OCI-LY1 (cell line): ENCODE data around the gene GIT2.
A peak's percentile ranks its signal among the peaks of the same experiment; 100 is the strongest.

Experiments used
- H2AFZ ChIP-seq: fragments of 200-600 bp; sonication (generic), shearing (Covaris generic); 2 replicates; pipeline ENCODE4 v1.6.0; 2014; ENCODE audit warnings: antibody characterized with exemption, mild to moderate bottlenecking, low read length
- H3F3A ChIP-seq: fragments of 200-600 bp; sonication (generic), shearing (Covaris generic); 2 replicates; pipeline ENCODE4 v1.6.0; 2014; ENCODE audit warnings: mild to moderate bottlenecking, antibody characterized with exemption, low read length, moderate library complexity; ENCODE audit not compliant: insufficient read depth
- H3K27ac ChIP-seq: fragments of 200-600 bp; sonication (generic); 2 replicates; pipeline ENCODE4 v1.5.1; 2014; ENCODE audit warnings: low read length, mixed run types, mild to moderate bottlenecking, low read depth; ENCODE audit not compliant: poor library complexity, severe bottlenecking
- H3K27me3 ChIP-seq: fragments of 200-600 bp; sonication (generic); 2 replicates; pipeline ENCODE4 v1.6.0; 2014; ENCODE audit warnings: antibody characterized with exemption, mild to moderate bottlenecking, low read length, moderate library complexity; ENCODE audit not compliant: insufficient read depth
- H3K36me3 ChIP-seq: fragments of 200-600 bp; sonication (generic); 2 replicates; pipeline ENCODE4 v1.6.1; 2014; ENCODE audit warnings: mild to moderate bottlenecking, antibody characterized with exemption, low read length, moderate library complexity, mixed read lengths; ENCODE audit not compliant: insufficient read depth
- H3K4me1 ChIP-seq: fragments of 200-600 bp; sonication (generic); 2 replicates; pipeline ENCODE4 v1.5.1; 2014; ENCODE audit warnings: mild to moderate bottlenecking, low read length, moderate library complexity; ENCODE audit not compliant: insufficient read depth, severe bottlenecking
- H3K4me2 ChIP-seq: fragments of 200-600 bp; sonication (generic), shearing (Covaris generic); 2 replicates; pipeline ENCODE4 v1.6.1; 2014; ENCODE audit warnings: low read length
- H3K4me3 ChIP-seq: fragments of 200-600 bp; sonication (generic); 2 replicates; pipeline ENCODE4 v1.5.1; 2014; ENCODE audit warnings: low read length, low read depth, mild to moderate bottlenecking, mixed read lengths; ENCODE audit not compliant: poor library complexity, severe bottlenecking
- H3K79me2 ChIP-seq: fragments of 200-600 bp; shearing (Covaris generic); 2 replicates; pipeline ENCODE4 v1.6.1; 2016; ENCODE audit warnings: mixed run types, low read length, mixed read lengths; ENCODE audit not compliant: insufficient read depth
- H3K9ac ChIP-seq: fragments of 200-600 bp; sonication (generic), shearing (Covaris generic); 2 replicates; pipeline ENCODE4 v1.6.1; 2014; ENCODE audit warnings: mild to moderate bottlenecking, low read length, mixed read lengths
- H3K9me2 ChIP-seq: fragments of 200-600 bp; sonication (generic), shearing (Covaris generic); 2 replicates; pipeline ENCODE4 v1.6.1; 2014; ENCODE audit warnings: low read depth, mild to moderate bottlenecking, low read length, mixed read lengths
- H3K9me3 ChIP-seq: fragments of 200-600 bp; shearing (Covaris generic); 2 replicates; pipeline ENCODE4 v1.6.1; 2014; ENCODE audit warnings: low read length, mixed read lengths
- H4K20me1 ChIP-seq: fragments of 200-600 bp; sonication (generic), shearing (Covaris generic); 2 replicates; pipeline ENCODE4 v1.6.0; 2016; ENCODE audit warnings: mild to moderate bottlenecking, low read length; ENCODE audit not compliant: insufficient read depth
- CTCF ChIP-seq: fragments of 200-600 bp; sonication (generic), shearing (Covaris generic); IDR thresholded peaks from 2 replicates; pipeline ENCODE4 v1.5.1; 2017; ENCODE audit warnings: mild to moderate bottlenecking, antibody characterized with exemption, low read length, moderate library complexity, mixed read lengths
- EZH2 ChIP-seq: fragments of 200-600 bp; sonication (generic), shearing (Covaris generic); IDR thresholded peaks from 2 replicates; pipeline ENCODE4 v1.8.0; 2017; ENCODE audit warnings: borderline replicate concordance, mixed run types, mild to moderate bottlenecking, antibody characterized with exemption, low read length, moderate library complexity, mixed read lengths

GIT2 gene

GRCh38 chr12:109999649-109999971 lies 3.4 kb upstream of the GIT2 start:
- H3K4me2 ChIP-seq = peak overlapping the region; percentile 93
- no peaks in the 10 kb centered on the region for H4K20me1 ChIP-seq
- no peaks in the 10 kb centered on the region for H3F3A ChIP-seq
- H3K9ac ChIP-seq = peak overlapping the region; percentile 91
- H3K79me2 ChIP-seq = peaks cover 33% of the 10 kb centered on the region
- H3K27ac ChIP-seq = peak overlapping the region; percentile 79
- peak overlapping the region; percentile 88 for H3K4me3 ChIP-seq
- H2AFZ ChIP-seq = no peak overlapping the region
- TF ChIP-seq CTCF = no peak
- no peak for TF ChIP-seq EZH2
- H3K9me3 ChIP-seq = no peaks in the 10 kb centered on the region
- H3K4me1 ChIP-seq = peaks cover 63% of the 10 kb centered on the region
- no peaks in the 10 kb centered on the region for H3K27me3 ChIP-seq
- no peaks in the 10 kb centered on the region for H3K9me2 ChIP-seq
- H3K36me3 ChIP-seq = peaks cover 9% of the 10 kb centered on the region; the same call in 1 of the 2 replicates

- Histone ChIP-seq H3K36me3 (peaks cover 9% of the 10 kb centered on the region; the same call in 1 of the 2 replicates), H3K4me3 (peak within 1 kb of the TSS; percentile 88), H3K9ac (peak within 1 kb of the TSS; percentile 91), H2AFZ (no peak within 1 kb of the TSS), H3K79me2 (peaks cover 39% of the 10 kb centered on the region), H3K27ac (peak within 1 kb of the TSS; percentile 83), H3F3A (no peaks in the 10 kb centered on the region), H3K4me2 (peak within 1 kb of the TSS; percentile 93), H3K27me3 (no peaks in the 10 kb centered on the region), H4K20me1 (no peaks in the 10 kb centered on the region), H3K4me1 (peaks cover 63% of the 10 kb centered on the region), H3K9me3 (no peaks in the 10 kb centered on the region), H3K9me2 (no peaks in the 10 kb centered on the region)
- no peak for TF ChIP-seq CTCF
- no peak for TF ChIP-seq EZH2
These were observed 2.9 kb upstream of the GIT2 start, which contains the start of gene ANKRD13A for GRCh38 chr12:109998904-109999648. ANKRD13A (plus strand) TSS chr12:109999430; CDS start chr12:109999689, 259 bp downstream.

GRCh38 chr12:109998241-109998903 lies 2.2 kb upstream of the GIT2 start:
- Histone ChIP-seq H3K9me2 (no peaks in the 10 kb centered on the region), H4K20me1 (no peaks in the 10 kb centered on the region), H3K4me2 (peak overlapping the region; percentile 93), H3K9me3 (no peaks in the 10 kb centered on the region), H2AFZ (no peak overlapping the region), H3K9ac (peak overlapping the region; percentile 91), H3K27me3 (no peaks in the 10 kb centered on the region), H3K36me3 (peaks cover 9% of the 10 kb centered on the region; the same call in 1 of the 2 replicates), H3K79me2 (peaks cover 46% of the 10 kb centered on the region), H3K4me1 (peaks cover 63% of the 10 kb centered on the region), H3F3A (no peaks in the 10 kb centered on the region), H3K27ac (peak overlapping the region; percentile 83), H3K4me3 (peak overlapping the region; percentile 88)
- no peak for TF ChIP-seq EZH2
- TF ChIP-seq CTCF = no peak
